ENCODE data around the gene GPR183. TPM values are rescaled to one million over a fixed set of nuclear protein-coding genes. Genes with fewer than 3 reads are reported as not detected.

GPR183 gene, protein sequence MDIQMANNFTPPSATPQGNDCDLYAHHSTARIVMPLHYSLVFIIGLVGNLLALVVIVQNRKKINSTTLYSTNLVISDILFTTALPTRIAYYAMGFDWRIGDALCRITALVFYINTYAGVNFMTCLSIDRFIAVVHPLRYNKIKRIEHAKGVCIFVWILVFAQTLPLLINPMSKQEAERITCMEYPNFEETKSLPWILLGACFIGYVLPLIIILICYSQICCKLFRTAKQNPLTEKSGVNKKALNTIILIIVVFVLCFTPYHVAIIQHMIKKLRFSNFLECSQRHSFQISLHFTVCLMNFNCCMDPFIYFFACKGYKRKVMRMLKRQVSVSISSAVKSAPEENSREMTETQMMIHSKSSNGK
- 10 to 100 TPM; 20.0 to 47.0 (median 41.1) TPM for total RNA-seq
- 197 TPM for total RNA-seq (2013)

- 7% methylated on average over 2 of the region's 4 CpGs for WGBS (ENCODE audit: insufficient coverage)
- peaks cover 46 to 64% of the 10 kb centered on the region in 2 donors for H3K4me1 Mint-ChIP-seq
- Histone ChIP-seq H3K4me1 (ENCODE audit: control insufficient read depth, insufficient read depth, low read length) (peaks cover 33% of the 10 kb centered on the region), H3K9me3 (ENCODE audit: control insufficient read depth, insufficient read depth, low read length) (no peaks in the 10 kb centered on the region), H3K27ac (ENCODE audit: low read length) (peak within 1 kb of the TSS; percentile 73), H3K36me3 (ENCODE audit: control insufficient read depth, insufficient read depth, low read length) (peaks cover 16% of the 10 kb centered on the region), H3K27me3 (ENCODE audit: control insufficient read depth, insufficient read depth, low read length) (no peaks in the 10 kb centered on the region), H3K4me3 (ENCODE audit: low read length) (peak within 1 kb of the TSS; percentile 40)
- no peaks in the 10 kb centered on the region for H3K27me3 Mint-ChIP-seq (ENCODE audit: low read depth in 2 of 2)
- TF ChIP-seq CTCF (IDR thresholded peaks at IDR 0.05) = no peak
- H3K36me3 Mint-ChIP-seq = peaks cover 8% of the 10 kb centered on the region
- H3K4me3 Mint-ChIP-seq = peak within 1 kb of the TSS; percentile 61
- ATAC-seq = peak; percentile 71 to 81 (median 80)
- intact Hi-C loops (cut with micrococcal nuclease) = loop anchor here (5.0 kb wide), 1 partner anchor 45 kb away; no protein-coding TSS in a partner anchor
- DNase-seq = peak in 1 of 2 donors; percentile 84
- no peaks in the 10 kb centered on the region for H3K9me3 Mint-ChIP-seq
- peak within 1 kb of the TSS; percentile 61 to 64 for H3K27ac Mint-ChIP-seq
These were observed at the start of gene GPR183 for GRCh38 chr13:99307247-99307646. Gene GPR183 (minus strand): TSS chr13:99307399. CDS start chr13:99296145, 11,254 bp downstream.

DNA sequence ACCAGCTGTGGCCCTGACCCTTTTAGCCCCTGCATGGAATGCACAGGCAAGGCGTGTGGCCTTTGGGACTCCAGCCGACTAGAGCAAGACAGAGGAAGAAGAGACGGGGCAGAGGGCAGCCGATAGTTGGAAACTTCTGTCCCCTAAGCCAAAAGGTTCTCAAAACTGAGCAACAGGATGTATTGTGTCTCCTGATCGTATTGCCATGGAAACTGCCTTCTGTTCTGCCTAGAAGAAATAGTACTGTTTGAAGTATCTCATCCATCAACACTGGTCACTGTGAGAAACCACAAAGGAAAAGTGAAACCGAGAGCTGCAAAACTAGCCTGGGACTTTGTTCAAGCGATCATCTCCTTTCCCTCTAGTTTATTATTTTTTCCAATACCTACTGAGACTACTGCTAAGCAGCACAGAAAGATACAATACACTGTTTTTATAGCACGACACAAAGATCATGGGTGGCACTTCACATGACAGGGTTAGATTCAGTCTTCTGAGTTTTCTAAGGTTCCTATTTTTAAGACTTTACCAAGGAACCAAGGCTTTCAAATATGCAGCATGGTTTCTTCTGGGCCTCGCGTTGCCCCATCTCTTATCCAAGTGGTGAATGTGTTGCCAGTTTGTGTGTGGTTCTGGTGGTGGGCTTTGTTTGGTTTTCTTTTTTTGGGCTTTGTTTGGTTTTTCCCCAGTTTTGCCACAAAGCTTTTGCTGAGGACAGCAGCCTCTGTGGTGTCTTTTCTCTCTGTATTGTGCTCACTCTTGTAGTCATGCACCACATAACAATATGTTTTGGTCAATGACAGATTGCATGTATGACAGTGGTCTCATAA, 49.3 kb upstream of the GPR183 start:
- WGBS (ENCODE audit: insufficient coverage) = 10% methylated on average over 10 of the region's 10 CpGs
- Histone ChIP-seq H3K27ac (ENCODE audit: low read length) (peak overlapping the region; percentile 99), H3K4me1 (ENCODE audit: control insufficient read depth, insufficient read depth, low read length) (peaks cover 88% of the 10 kb centered on the region), H3K36me3 (ENCODE audit: control insufficient read depth, insufficient read depth, low read length) (peaks cover 12% of the 10 kb centered on the region), H3K27me3 (ENCODE audit: control insufficient read depth, insufficient read depth, low read length) (no peaks in the 10 kb centered on the region), H3K9me3 (ENCODE audit: control insufficient read depth, insufficient read depth, low read length) (no peaks in the 10 kb centered on the region), H3K4me3 (ENCODE audit: low read length) (no peak overlapping the region)
- H3K36me3 Mint-ChIP-seq = peaks cover 16% of the 10 kb centered on the region
- H3K27ac Mint-ChIP-seq = peak overlapping the region; percentile 89 to 91
- no peak for TF ChIP-seq CTCF (IDR thresholded peaks at IDR 0.05)
- ATAC-seq (peak; percentile 61 to 79 (median 77)), DNase-seq (peak; percentile 51 to 94)
- H3K27me3 Mint-ChIP-seq (ENCODE audit: low read depth in 2 of 2) = no peaks in the 10 kb centered on the region
- peaks cover 89% of the 10 kb centered on the region in 2 donors for H3K4me1 Mint-ChIP-seq
- H3K9me3 Mint-ChIP-seq = no peaks in the 10 kb centered on the region
- H3K4me3 Mint-ChIP-seq = peak overlapping the region; percentile 81
- intact Hi-C loops (cut with micrococcal nuclease) = loop anchor here (1.0 to 10.0 kb wide), 6 partner anchors 25 to 182 kb away; no protein-coding TSS in a partner anchor

GRCh38 chr13:99356012-99356261, 48.7 kb upstream of the GPR183 start:
- Histone ChIP-seq H3K27me3 (ENCODE audit: control insufficient read depth, insufficient read depth, low read length) (no peaks in the 10 kb centered on the region), H3K27ac (ENCODE audit: low read length) (peak overlapping the region; percentile 99), H3K36me3 (ENCODE audit: control insufficient read depth, insufficient read depth, low read length) (peaks cover 11% of the 10 kb centered on the region), H3K4me3 (ENCODE audit: low read length) (no peak overlapping the region), H3K4me1 (ENCODE audit: control insufficient read depth, insufficient read depth, low read length) (peaks cover 90% of the 10 kb centered on the region), H3K9me3 (ENCODE audit: control insufficient read depth, insufficient read depth, low read length) (no peaks in the 10 kb centered on the region)
- peaks cover 88 to 89% of the 10 kb centered on the region in 2 donors for H3K4me1 Mint-ChIP-seq
- intact Hi-C loops (cut with micrococcal nuclease) = loop anchor here (1.0 to 10.0 kb wide), 4 partner anchors 25 to 181 kb away; no protein-coding TSS in a partner anchor
- peak overlapping the region; percentile 81 for H3K4me3 Mint-ChIP-seq
- peak overlapping the region; percentile 89 to 91 for H3K27ac Mint-ChIP-seq
- H3K9me3 Mint-ChIP-seq = no peaks in the 10 kb centered on the region
- ATAC-seq (no peak), DNase-seq (no peak)
- H3K27me3 Mint-ChIP-seq (ENCODE audit: low read depth in 2 of 2) = no peaks in the 10 kb centered on the region
- WGBS (ENCODE audit: insufficient coverage) = 0% methylated on average over 1 of the region's 1 CpG
- no peak for TF ChIP-seq CTCF (IDR thresholded peaks at IDR 0.05)
- peaks cover 16% of the 10 kb centered on the region for H3K36me3 Mint-ChIP-seq

All from natural killer cell (primary cell).